Measurements from ENCODE around the gene SLC25A13.

- TF ChIP-seq CTCF (IDR thresholded peaks at IDR 0.05) (no peak), POLR2A (IDR thresholded peaks at IDR 0.05) (no peak)
Measured at GRCh38 chr7:96322373-96322695, 436 bp upstream of the SLC25A13 start.

Data from uterus (tissue), 2 donors.